Activated T-helper 2 cell treated with anti-CD3 and anti-CD28 coated beads, Interferon-gamma antibody, Interleukin-2, Interleukin-4, amounts not matched to agents 10 μg/mL and 5 μg/mL and 100 μg/mL, durations not matched to agents 14 hours and 24 hours and 36 hours (primary cell): ENCODE data around the gene SPEF1. TPM values are rescaled to one million over a fixed set of nuclear protein-coding genes. Genes with fewer than 3 reads are reported as not detected.
"Not testable (repeated sequence)": the region's sequence is repeated elsewhere in the genome, so short reads cannot be mapped to it uniquely, and the experiment has no call there.

Experiments
- DNase-seq: peaks from one replicate; pipeline ENCODE4 v3.0.0; 2021; ENCODE audit warnings: low spot score
- H3K27ac Mint-ChIP-seq: one replicate; pipeline ENCODE4 v1.8.0; 2021; ENCODE audit warnings: mixed read lengths
- H3K27me3 Mint-ChIP-seq: one replicate; pipeline ENCODE4 v1.8.0; 2021; ENCODE audit warnings: low read depth, mixed read lengths
- H3K36me3 Mint-ChIP-seq: one replicate; pipeline ENCODE4 v1.8.0; 2021; ENCODE audit warnings: low read depth, mixed read lengths
- H3K4me1 Mint-ChIP-seq: one replicate; pipeline ENCODE4 v1.8.0; 2021; ENCODE audit warnings: low read depth, mixed read lengths
- H3K4me3 Mint-ChIP-seq: one replicate; pipeline ENCODE4 v1.8.0; 2021; ENCODE audit warnings: low read depth, mild to moderate bottlenecking, moderate library complexity, mixed read lengths
- H3K9me3 Mint-ChIP-seq: one replicate; pipeline ENCODE4 v1.8.0; 2021; ENCODE audit warnings: mixed read lengths
- intact Hi-C: fragments of 100-400 bp; cut with micrococcal nuclease; formaldehyde crosslinking; loops from one replicate; pipeline ENCODE4 v1.15.1; 2023
- total RNA-seq: library from RNA; stranded (reverse); gene quantifications from 2 replicates; pipeline ENCODE4 v1.2.3, GENCODE V29; 2022

SPEF1 gene
- total RNA-seq, 1 donor from 2014 or later: not detected

DNA sequence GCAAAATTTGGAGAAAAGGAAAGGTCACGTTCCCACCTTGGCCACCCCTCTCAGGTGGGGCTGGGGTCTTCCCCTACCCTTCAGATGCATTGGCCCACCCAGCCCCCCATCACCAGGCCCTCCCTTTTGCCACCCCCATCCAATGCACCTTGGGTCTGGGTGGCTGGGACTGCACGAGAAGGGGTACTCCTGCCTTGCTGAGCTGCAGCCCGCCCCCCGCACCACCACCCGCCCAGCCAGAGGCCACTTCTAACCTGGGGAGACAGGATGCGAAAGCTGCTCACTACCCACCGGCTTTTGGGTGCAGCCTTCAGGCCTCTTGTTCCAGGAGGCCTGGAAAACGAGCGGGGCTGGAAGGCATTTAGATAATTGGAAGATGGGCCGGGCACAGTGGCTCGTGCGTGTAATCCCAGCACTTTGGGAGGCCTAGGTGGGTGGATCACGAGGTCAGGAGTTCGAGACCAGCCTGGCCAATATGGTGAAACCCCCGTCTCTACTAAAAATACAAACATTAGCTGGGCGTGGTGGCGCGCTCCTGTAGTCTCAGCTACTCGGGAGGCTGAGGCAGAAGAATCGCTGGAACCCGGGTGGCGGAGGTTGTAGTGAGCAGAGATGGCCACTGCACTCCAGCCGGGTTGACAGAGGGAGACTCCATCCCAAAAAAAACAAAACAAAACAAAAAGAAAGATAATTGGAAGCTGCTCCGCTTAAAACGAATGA is 13.6 kb upstream of the SPEF1 start:
- H3K9me3 Mint-ChIP-seq: no peaks in the 10 kb centered on the region
- H3K27me3 Mint-ChIP-seq: no peaks in the 10 kb centered on the region
- peak overlapping the region; percentile 90 for H3K4me3 Mint-ChIP-seq
- DNase-seq: no peak
- H3K36me3 Mint-ChIP-seq: peaks cover 32% of the 10 kb centered on the region
- peaks cover 36% of the 10 kb centered on the region for H3K4me1 Mint-ChIP-seq
- intact Hi-C loops: loop anchor here (1.0 kb wide), 1 partner anchor 16 kb away; no protein-coding TSS in a partner anchor
- H3K27ac Mint-ChIP-seq: peak overlapping the region; percentile 98

DNA sequence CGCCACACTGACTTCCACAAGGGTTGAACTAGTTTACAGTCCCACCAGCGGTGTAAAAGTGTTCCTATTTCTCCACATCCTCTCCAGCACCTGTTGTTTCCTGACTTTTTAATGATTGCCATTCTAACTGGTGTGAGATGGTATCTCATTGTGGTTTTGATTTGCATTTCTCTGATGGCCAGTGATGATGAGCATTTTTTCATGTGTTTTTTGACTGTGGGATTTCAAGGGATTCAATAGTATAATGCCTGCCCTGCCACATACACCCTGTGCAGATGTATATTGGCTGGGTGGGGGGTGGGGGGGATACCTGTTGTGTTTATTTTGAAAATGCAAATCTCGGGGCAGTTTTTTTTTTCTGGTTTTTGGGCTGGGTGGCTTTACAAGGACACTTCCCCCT is 12.9 kb upstream of the SPEF1 start:
- H3K4me3 Mint-ChIP-seq, H3K27me3 Mint-ChIP-seq, intact Hi-C loops, DNase-seq, H3K9me3 Mint-ChIP-seq, H3K27ac Mint-ChIP-seq: not testable (repeated sequence)
- H3K4me1 Mint-ChIP-seq: peaks cover 30% of the 10 kb centered on the region
- H3K36me3 Mint-ChIP-seq: peaks cover 26% of the 10 kb centered on the region

DNA sequence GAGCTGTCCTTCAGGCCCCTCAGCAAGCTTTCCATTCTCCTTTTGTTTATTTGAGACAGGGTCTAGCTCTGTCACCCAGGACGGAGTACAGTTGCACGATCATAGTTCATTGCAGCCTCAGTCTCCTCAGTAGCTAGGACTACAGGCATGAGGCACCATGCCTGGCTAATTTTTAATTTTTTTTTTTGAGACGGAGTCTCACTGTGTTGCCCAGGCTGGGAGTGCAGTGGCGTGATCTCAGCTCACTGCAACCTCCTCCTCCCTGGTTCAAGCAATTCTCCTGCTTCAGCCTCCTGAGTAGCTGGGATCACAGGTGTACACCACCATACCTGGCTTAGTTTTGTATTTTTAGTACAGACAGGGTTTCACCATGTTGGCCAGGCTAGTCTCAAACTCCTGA is 8.0 kb upstream of the SPEF1 start:
- H3K36me3 Mint-ChIP-seq, intact Hi-C loops, H3K9me3 Mint-ChIP-seq, H3K4me3 Mint-ChIP-seq, H3K27ac Mint-ChIP-seq, H3K27me3 Mint-ChIP-seq, DNase-seq: not testable (repeated sequence)
- peaks cover 26% of the 10 kb centered on the region for H3K4me1 Mint-ChIP-seq

DNA sequence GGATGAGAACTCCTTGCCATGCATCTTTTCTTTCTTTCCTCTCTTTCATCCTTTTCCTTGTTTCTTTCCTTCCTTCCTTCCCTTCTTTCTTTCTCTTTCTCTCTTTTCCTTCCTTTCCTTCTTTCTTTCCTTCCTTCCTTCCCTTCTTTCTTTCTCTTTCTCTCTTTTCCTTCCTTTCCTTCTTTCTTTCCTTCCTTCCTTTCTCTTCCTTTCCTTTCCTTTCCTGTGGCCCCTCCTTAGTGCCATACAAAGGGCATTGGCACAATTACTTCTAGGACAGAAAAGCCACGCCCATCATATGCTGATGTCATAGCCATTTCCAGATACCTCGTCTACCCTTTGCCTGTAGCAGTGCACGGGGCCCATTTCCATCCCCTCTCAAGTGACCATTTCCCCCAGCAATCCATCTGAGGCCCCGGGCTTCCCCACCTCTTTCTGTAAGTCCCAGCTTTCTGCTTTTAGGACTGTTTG is 7.5 kb upstream of the SPEF1 start:
- DNase-seq: no peak
- intact Hi-C loops: no loop called here

DNA sequence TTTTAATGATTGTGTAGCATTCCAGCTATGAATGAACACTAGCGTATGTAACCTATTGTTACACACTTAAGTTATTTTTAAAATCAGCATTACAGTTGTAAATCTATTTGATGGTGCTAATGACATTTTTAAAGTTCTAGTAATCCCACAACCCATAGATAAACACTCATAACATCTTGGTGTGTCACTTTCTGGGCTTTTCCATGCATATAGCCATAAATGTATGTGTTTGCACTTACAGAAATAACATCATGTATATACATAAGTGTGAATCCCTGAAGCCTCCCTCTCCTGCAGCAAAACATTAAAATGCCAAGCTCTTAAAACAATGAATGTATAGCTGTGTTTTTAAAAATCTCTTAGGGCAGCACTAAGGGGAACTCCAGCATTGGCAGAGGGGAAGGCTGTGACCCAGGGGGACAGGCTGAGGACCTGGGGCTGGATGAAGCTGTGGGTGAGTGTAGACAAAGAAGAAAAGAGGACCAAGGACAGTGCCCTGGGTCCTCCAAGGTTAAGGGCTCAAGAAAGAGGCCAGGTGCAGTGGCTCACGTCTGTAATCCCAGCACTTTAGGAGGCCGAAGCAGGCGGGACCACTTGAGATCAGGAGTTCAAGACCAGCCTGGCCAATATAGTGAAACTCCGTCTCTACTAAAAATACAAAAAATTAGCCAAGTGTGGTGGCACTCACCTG is 6.2 kb upstream of the SPEF1 start:
- H3K27ac Mint-ChIP-seq: peak overlapping the region; percentile 8

More for the DNA sequence above, 7.5 kb upstream of the SPEF1 start:
- Mint-ChIP-seq H3K27ac (peak overlapping the region; percentile 13), H3K36me3 (peaks cover 11% of the 10 kb centered on the region), H3K4me3 (peak overlapping the region; percentile 67), H3K9me3 (no peaks in the 10 kb centered on the region), H3K4me1 (peaks cover 26% of the 10 kb centered on the region), H3K27me3 (no peaks in the 10 kb centered on the region)

DNA sequence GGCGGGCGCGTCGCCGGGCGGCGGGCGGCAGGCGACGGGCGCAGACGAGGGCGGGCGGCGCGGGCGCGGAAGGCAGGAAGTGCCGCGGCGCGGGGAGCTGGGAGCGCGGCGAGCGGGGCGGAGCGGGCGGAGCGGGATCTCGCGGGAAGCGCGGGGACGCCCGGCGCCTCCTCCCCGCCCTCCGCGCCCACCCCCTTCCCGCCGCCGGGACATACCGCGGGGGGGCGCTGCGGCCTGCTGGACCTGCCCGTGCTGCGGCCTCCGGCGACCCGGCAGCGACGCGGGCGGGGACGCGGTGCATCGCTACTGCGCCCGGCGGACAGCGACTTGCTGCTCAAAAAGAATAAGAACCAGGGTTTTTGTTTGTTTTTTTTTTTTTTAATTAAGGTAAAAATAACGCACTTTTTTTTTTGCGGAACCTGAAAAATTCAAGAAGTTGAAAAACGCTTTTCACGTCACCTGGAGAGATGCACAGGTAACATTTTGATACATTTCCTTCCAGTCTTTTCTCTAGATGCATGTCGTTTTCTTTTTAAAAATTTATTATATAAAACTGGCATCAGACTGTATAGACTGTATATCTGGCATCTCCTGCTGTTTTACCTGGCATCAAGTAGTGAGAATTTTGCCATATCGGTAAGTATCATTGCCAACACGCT is 5.5 kb upstream of the SPEF1 start, which contains the start of gene CENPB:
CENPB (minus strand) TSS at position 76 of the 659 bp plus-strand sequence. CDS start 257 bp downstream, outside the sequence.
- H3K27ac Mint-ChIP-seq: peak within 1 kb of the TSS; percentile 8
- peak; percentile 88 for DNase-seq
- peak within 1 kb of the TSS; percentile 83 for H3K4me3 Mint-ChIP-seq
- no peaks in the 10 kb centered on the region for H3K27me3 Mint-ChIP-seq
- H3K4me1 Mint-ChIP-seq: peaks cover 32% of the 10 kb centered on the region
- peaks cover 16% of the 10 kb centered on the region for H3K36me3 Mint-ChIP-seq
- intact Hi-C loops: loop anchor here (1.0 to 2.0 kb wide), 5 partner anchors 10 to 68 kb away; partner anchors contain the start of genes AP5S1, CDC25B and MAVS
- H3K9me3 Mint-ChIP-seq: no peaks in the 10 kb centered on the region

More for the DNA sequence above, 6.2 kb upstream of the SPEF1 start:
- no peak for DNase-seq
- intact Hi-C loops: loop anchor here (2.0 kb wide), 3 partner anchors 23 to 67 kb away; partner anchors contain the start of gene MAVS
- no peaks in the 10 kb centered on the region for H3K27me3 Mint-ChIP-seq
- H3K9me3 Mint-ChIP-seq: no peaks in the 10 kb centered on the region
- H3K36me3 Mint-ChIP-seq: peaks cover 16% of the 10 kb centered on the region
- H3K4me3 Mint-ChIP-seq: peak overlapping the region; percentile 70
- peaks cover 31% of the 10 kb centered on the region for H3K4me1 Mint-ChIP-seq

- Mint-ChIP-seq H3K9me3 (no peaks in the 10 kb centered on the region), H3K4me3 (peak overlapping the region; percentile 83), H3K4me1 (peaks cover 38% of the 10 kb centered on the region), H3K27me3 (no peaks in the 10 kb centered on the region), H3K36me3 (peaks cover 16% of the 10 kb centered on the region), H3K27ac (no peak overlapping the region)
- intact Hi-C loops: loop anchor here (1.0 to 2.0 kb wide), 5 partner anchors 10 to 69 kb away; partner anchors contain the start of genes AP5S1, CDC25B and MAVS
- no peak for DNase-seq
These were observed 4.9 kb upstream of the SPEF1 start for GRCh38 chr20:3786126-3786484.

DNA sequence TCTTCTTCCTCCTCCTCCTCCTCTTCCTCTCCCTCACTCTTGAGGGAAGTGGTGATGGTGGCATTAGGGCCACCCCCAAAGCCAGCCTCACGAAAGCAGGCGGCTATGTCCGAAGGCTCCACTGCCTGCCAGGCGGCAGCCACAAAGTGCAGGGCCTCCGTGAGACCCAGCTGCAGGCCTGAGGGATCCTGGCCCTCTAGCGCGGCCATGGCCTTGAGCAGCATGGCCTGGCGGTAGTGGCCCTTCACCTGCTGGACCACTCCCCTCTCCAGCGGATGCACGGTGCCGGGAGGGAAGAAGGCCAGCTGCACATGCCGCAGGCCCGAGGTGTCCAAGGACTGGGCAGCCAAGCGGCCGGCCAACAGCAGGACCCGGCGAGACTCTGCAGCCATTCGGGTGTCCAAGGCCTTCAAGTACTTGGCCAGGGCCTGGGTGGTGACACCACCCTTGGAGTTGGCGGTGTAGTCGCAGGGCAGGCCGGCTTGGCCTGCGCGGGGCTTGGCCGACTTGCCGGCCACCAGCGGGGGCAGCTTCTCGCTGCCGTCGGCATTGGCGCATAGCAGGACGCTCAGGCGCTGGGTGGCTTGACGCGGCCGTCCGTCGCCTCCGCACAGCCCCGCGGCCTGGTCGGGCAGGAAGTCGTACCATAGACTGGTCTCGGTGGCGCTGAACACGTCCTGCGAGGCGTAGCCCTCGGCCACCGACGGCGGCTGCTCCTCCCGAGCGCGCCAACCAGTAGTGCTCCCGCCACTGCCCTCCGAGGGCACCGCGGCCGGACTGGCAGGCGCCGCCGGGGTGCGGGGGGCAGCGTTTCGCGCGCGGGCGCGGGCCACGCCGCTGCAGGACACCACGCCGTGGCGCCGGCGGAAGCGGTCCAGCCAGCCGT is 4.2 kb upstream of the SPEF1 start:
- Mint-ChIP-seq H3K9me3 (no peaks in the 10 kb centered on the region), H3K27me3 (peaks cover 2% of the 10 kb centered on the region), H3K27ac (no peak overlapping the region), H3K4me3 (peak overlapping the region; percentile 38), H3K36me3 (peaks cover 16% of the 10 kb centered on the region), H3K4me1 (peaks cover 43% of the 10 kb centered on the region)
- intact Hi-C loops: loop anchor here (1.0 to 2.0 kb wide), 5 partner anchors 11 to 69 kb away; partner anchors contain the start of genes AP5S1, CDC25B and MAVS
- no peak for DNase-seq

GRCh38 chr20:3784863-3785239 is 3.6 kb upstream of the SPEF1 start:
- peak overlapping the region; percentile 60 for H3K4me3 Mint-ChIP-seq
- H3K27me3 Mint-ChIP-seq: peaks cover 5% of the 10 kb centered on the region
- H3K4me1 Mint-ChIP-seq: peaks cover 45% of the 10 kb centered on the region
- no peak for DNase-seq
- H3K9me3 Mint-ChIP-seq: no peaks in the 10 kb centered on the region
- peaks cover 16% of the 10 kb centered on the region for H3K36me3 Mint-ChIP-seq
- no peak overlapping the region for H3K27ac Mint-ChIP-seq
- intact Hi-C loops: no loop called here

GRCh38 chr20:3784216-3784853 is 3.1 kb upstream of the SPEF1 start:
- DNase-seq: no peak
- H3K27me3 Mint-ChIP-seq: peaks cover 10% of the 10 kb centered on the region
- peak overlapping the region; percentile 60 for H3K4me3 Mint-ChIP-seq
- peaks cover 45% of the 10 kb centered on the region for H3K4me1 Mint-ChIP-seq
- H3K36me3 Mint-ChIP-seq: peaks cover 16% of the 10 kb centered on the region
- H3K27ac Mint-ChIP-seq: no peak overlapping the region
- intact Hi-C loops: no loop called here
- no peaks in the 10 kb centered on the region for H3K9me3 Mint-ChIP-seq

DNA sequence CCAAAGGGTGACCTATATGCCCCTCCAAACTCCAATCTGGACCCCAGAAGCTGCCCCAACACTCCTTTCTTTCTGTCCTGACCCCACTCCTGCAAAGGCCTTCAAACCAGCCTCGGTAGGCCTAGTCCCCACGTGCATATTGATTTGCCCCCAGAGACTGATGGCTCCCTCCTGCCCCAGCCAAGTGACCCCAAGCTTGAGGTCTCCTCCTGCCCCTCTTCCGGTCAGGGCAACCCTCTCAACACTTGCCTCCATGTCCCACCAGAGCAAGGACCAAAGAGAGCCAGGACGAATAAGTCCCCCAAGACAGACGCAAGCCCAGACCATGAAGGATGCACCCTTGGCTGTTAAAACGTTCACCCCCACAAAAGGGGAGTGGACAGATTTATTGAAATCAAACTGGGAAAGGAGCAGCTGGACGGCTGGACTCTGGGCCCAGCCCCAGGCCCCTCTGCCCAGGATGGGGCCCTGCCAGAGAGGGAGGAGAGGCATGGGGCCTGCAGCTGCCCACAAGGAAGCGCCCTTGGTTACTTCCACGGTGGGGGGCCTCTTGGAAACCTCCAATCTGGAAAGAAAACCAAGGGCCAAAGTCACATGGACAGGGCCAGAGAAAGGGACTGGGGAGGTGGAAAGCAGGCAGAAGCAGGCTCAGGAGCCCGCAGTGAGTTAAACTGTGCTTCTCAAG is 2.4 kb upstream of the SPEF1 start:
- H3K4me1 Mint-ChIP-seq: peaks cover 40% of the 10 kb centered on the region
- intact Hi-C loops: no loop called here

More for the DNA sequence above, 2.4 kb upstream of the SPEF1 start:
- H3K9me3 Mint-ChIP-seq: no peaks in the 10 kb centered on the region
- H3K27me3 Mint-ChIP-seq: peaks cover 16% of the 10 kb centered on the region
- H3K4me3 Mint-ChIP-seq: peak overlapping the region; percentile 9
- peaks cover 16% of the 10 kb centered on the region for H3K36me3 Mint-ChIP-seq
- no peak overlapping the region for H3K27ac Mint-ChIP-seq
- DNase-seq: no peak
